IPS-20b (cell line): ENCODE measurements around the gene ELMOD3.
"Not testable (repeated sequence)": the region's sequence is repeated elsewhere in the genome, so short reads cannot be mapped to it uniquely, and the experiment has no call there.

Source experiments
- H3K27ac ChIP-seq: one replicate; pipeline ENCODE4 v1.5.1; 2013; ENCODE audit warnings: low read length
- H3K27me3 ChIP-seq: 2 replicates; pipeline ENCODE4 v1.6.1; 2013; ENCODE audit warnings: mild to moderate bottlenecking, low read length, inconsistent platforms; ENCODE audit not compliant: insufficient read depth
- H3K36me3 ChIP-seq: 2 replicates; pipeline ENCODE4 v1.6.1; 2013; ENCODE audit warnings: low read depth, mild to moderate bottlenecking, inconsistent platforms, low read length, moderate library complexity; ENCODE audit not compliant: insufficient read depth
- H3K4me1 ChIP-seq: 2 replicates; pipeline ENCODE4 v1.6.1; 2013; ENCODE audit warnings: mild to moderate bottlenecking, control low read depth, inconsistent platforms, low read length, moderate library complexity; ENCODE audit not compliant: insufficient read depth
- H3K4me3 ChIP-seq: 2 replicates; pipeline ENCODE4 v1.5.1; 2013; ENCODE audit warnings: mild to moderate bottlenecking, low read length, inconsistent platforms
- H3K9ac ChIP-seq: 2 replicates; pipeline ENCODE4 v1.6.1; 2013; ENCODE audit warnings: low read depth, mild to moderate bottlenecking, inconsistent platforms, low read length, moderate library complexity
- H3K9me3 ChIP-seq: 2 replicates; pipeline ENCODE4 v1.6.1; 2013; ENCODE audit warnings: mild to moderate bottlenecking, low read depth, low read length, inconsistent platforms; ENCODE audit not compliant: insufficient read depth

The ELMOD3 gene

GRCh38 chr2:85333877-85334276 is 20.7 kb upstream of the ELMOD3 start:
- not testable (repeated sequence) for H3K27me3 ChIP-seq, H3K4me3 ChIP-seq, H3K9ac ChIP-seq, H3K4me1 ChIP-seq, H3K27ac ChIP-seq, H3K36me3 ChIP-seq, H3K9me3 ChIP-seq

GRCh38 chr2:85334928-85335327 is 19.6 kb upstream of the ELMOD3 start:
- H3K27ac ChIP-seq, result no peak overlapping the region
- H3K4me3 ChIP-seq, result no peak overlapping the region
- H3K27me3 ChIP-seq, result no peaks in the 10 kb centered on the region
- H3K9ac ChIP-seq, result no peak overlapping the region
- H3K4me1 ChIP-seq, result no peaks in the 10 kb centered on the region
- H3K9me3 ChIP-seq, result no peaks in the 10 kb centered on the region
- no peaks in the 10 kb centered on the region for H3K36me3 ChIP-seq

- no peak overlapping the region for H3K9ac ChIP-seq
- no peak overlapping the region for H3K4me3 ChIP-seq
- 0 out of 2 replicates have a peak, but pooled peaks cover 2% of the 10 kb centered on the region for H3K4me1 ChIP-seq
- no peak overlapping the region for H3K27ac ChIP-seq
- H3K27me3 ChIP-seq, result no peaks in the 10 kb centered on the region
- H3K36me3 ChIP-seq, result no peaks in the 10 kb centered on the region
- H3K9me3 ChIP-seq, result no peaks in the 10 kb centered on the region
Observed at GRCh38 chr2:85340034-85340892, 14.3 kb upstream of the ELMOD3 start.

GRCh38 chr2:85341269-85342029 is 13.1 kb upstream of the ELMOD3 start:
- Histone ChIP-seq H3K4me1 (0 out of 2 replicates have a peak, but pooled peaks cover 2% of the 10 kb centered on the region), H3K27ac (no peak overlapping the region), H3K9ac (no peak overlapping the region), H3K27me3 (no peaks in the 10 kb centered on the region), H3K9me3 (no peaks in the 10 kb centered on the region), H3K4me3 (no peak overlapping the region), H3K36me3 (0 out of 2 replicates have a peak, but pooled peaks cover 4% of the 10 kb centered on the region)

- Histone ChIP-seq H3K36me3 (0 out of 2 replicates have a peak, but pooled peaks cover 4% of the 10 kb centered on the region), H3K27ac (no peak overlapping the region), H3K27me3 (no peaks in the 10 kb centered on the region)
Observed at GRCh38 chr2:85342156-85342555, 12.4 kb upstream of the ELMOD3 start.

GRCh38 chr2:85343207-85343895 is 11.2 kb upstream of the ELMOD3 start:
- H3K27ac ChIP-seq, H3K9ac ChIP-seq, H3K27me3 ChIP-seq, H3K36me3 ChIP-seq, H3K9me3 ChIP-seq, H3K4me1 ChIP-seq, H3K4me3 ChIP-seq: not testable (repeated sequence)

More at GRCh38 chr2:85342156-85342555, 12.4 kb upstream of the ELMOD3 start:
- Histone ChIP-seq H3K4me1 (0 out of 2 replicates have a peak, but pooled peaks cover 2% of the 10 kb centered on the region), H3K9ac (no peak overlapping the region), H3K9me3 (no peaks in the 10 kb centered on the region), H3K4me3 (no peak overlapping the region)

GRCh38 chr2:85344356-85344954 is 10.1 kb upstream of the ELMOD3 start:
- 0 out of 2 replicates have a peak, but pooled peaks cover 13% of the 10 kb centered on the region for H3K36me3 ChIP-seq
- H3K4me1 ChIP-seq, result 0 out of 2 replicates have a peak, but pooled peaks cover 2% of the 10 kb centered on the region
- no peaks in the 10 kb centered on the region for H3K27me3 ChIP-seq
- H3K4me3 ChIP-seq, result no peak overlapping the region
- no peaks in the 10 kb centered on the region for H3K9me3 ChIP-seq
- no peak overlapping the region for H3K27ac ChIP-seq
- H3K9ac ChIP-seq, result no peak overlapping the region

- Histone ChIP-seq H3K9me3 (no peaks in the 10 kb centered on the region), H3K27me3 (no peaks in the 10 kb centered on the region), H3K9ac (no peak overlapping the region), H3K27ac (no peak overlapping the region), H3K4me3 (no peak overlapping the region), H3K36me3 (peaks cover 25% of the 10 kb centered on the region; the same call in 1 of the 2 replicates), H3K4me1 (no peaks in the 10 kb centered on the region)
Observed at GRCh38 chr2:85347599-85347998, 7.0 kb upstream of the ELMOD3 start.

GRCh38 chr2:85353876-85354285 is 688 bp upstream of the ELMOD3 start:
- Histone ChIP-seq H3K4me3 (peak overlapping the region; percentile 99), H3K9ac (peak overlapping the region; percentile 58), H3K9me3 (no peaks in the 10 kb centered on the region), H3K27ac (no peak overlapping the region), H3K4me1 (no peaks in the 10 kb centered on the region), H3K36me3 (peaks cover 31% of the 10 kb centered on the region; the same call in 1 of the 2 replicates), H3K27me3 (no peaks in the 10 kb centered on the region)

GRCh38 chr2:85355073-85355410 is 473 bp downstream of the ELMOD3 start:
- Histone ChIP-seq H3K36me3 (peaks cover 23% of the 10 kb centered on the region; the same call in 1 of the 2 replicates), H3K9ac (peak overlapping the region; percentile 93), H3K27ac (peak overlapping the region; percentile 69), H3K9me3 (no peaks in the 10 kb centered on the region), H3K4me1 (no peaks in the 10 kb centered on the region), H3K27me3 (no peaks in the 10 kb centered on the region), H3K4me3 (peak overlapping the region; percentile 99)

- no peaks in the 10 kb centered on the region for H3K27me3 ChIP-seq
- peak overlapping the region; percentile 99 for H3K4me3 ChIP-seq
- H3K9ac ChIP-seq, result peak overlapping the region; percentile 93; the same call in 1 of the 2 replicates
- no peaks in the 10 kb centered on the region for H3K4me1 ChIP-seq
- peaks cover 18% of the 10 kb centered on the region; the same call in 1 of the 2 replicates for H3K36me3 ChIP-seq
- H3K27ac ChIP-seq, result no peak overlapping the region
- no peaks in the 10 kb centered on the region for H3K9me3 ChIP-seq
Observed at GRCh38 chr2:85355521-85355920, 952 bp downstream of the ELMOD3 start.
